Transverse colon (tissue), 4 donors: ENCODE measurements around the gene NCK2.

ENCODE experiments used
- CTCF ChIP-seq, 5 experiments: fragments of 200-600 bp in 3 of 5; fragments of 450-650 bp in 2 of 5; sonication (generic) in 3 of 5; IDR thresholded peaks; 1 replicate in 2 of 5; 2 replicates in 3 of 5; pipeline ENCODE4 v1.5.1; 2016 to 2017; ENCODE audit warnings: antibody characterized with exemption in 5 of 5, inconsistent platforms in 3 of 5, mild to moderate bottlenecking in 2 of 5, moderate library complexity in 1 of 5
- EP300 ChIP-seq: sonication (generic); formaldehyde crosslinking; IDR thresholded peaks from one replicate; pipeline ENCODE4 v1.6.1; 2017; ENCODE audit warnings: antibody characterized with exemption, low read depth
- POLR2A ChIP-seq: fragments of 450-650 bp; IDR thresholded peaks from one replicate; pipeline ENCODE4 v1.6.1; 2016; ENCODE audit warnings: antibody characterized with exemption, mild to moderate bottlenecking, moderate library complexity
- POLR2AphosphoS5 ChIP-seq, 3 donors: sonication (generic); formaldehyde crosslinking; IDR thresholded peaks; one replicate each; pipeline ENCODE4 v1.6.1; 2016; ENCODE audit warnings: antibody characterized with exemption in 3 of 3

DNA sequence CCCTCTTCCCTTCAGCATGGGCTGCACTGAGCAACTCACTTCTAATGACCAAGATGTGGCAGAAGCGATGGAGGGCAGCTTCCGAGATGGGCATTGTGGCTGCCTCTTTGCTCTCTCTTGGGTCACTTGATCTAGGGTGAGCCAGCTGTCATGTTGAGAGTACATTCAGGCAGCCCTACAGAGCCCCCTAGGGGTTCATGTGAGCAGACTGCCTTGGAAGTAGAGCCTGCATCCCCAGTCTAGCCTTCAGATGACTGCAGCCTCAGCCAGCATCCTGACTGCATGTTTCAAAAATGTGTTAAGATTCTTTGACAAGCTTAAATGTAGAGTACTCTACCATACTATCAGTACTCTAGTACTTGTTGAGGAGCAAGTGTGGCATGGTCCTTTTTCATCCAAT, 143.9 kb downstream of the NCK2 start:
- TF ChIP-seq CTCF (IDR thresholded peaks at IDR 0.05) (no peak), POLR2A (no peak), POLR2AphosphoS5 (IDR thresholded peaks at IDR 0.05) (no peak), EP300 (no peak)
